ENCODE measurements around the gene SETD7. TPM values are rescaled to one million over a fixed set of nuclear protein-coding genes. Genes with fewer than 3 reads are reported as not detected.

Gene SETD7
- total and polyA plus RNA-seq, 2 donors (not counting 1 experiment from before 2014, with no cell fraction given): 37.5 to 80.8 TPM

DNA sequence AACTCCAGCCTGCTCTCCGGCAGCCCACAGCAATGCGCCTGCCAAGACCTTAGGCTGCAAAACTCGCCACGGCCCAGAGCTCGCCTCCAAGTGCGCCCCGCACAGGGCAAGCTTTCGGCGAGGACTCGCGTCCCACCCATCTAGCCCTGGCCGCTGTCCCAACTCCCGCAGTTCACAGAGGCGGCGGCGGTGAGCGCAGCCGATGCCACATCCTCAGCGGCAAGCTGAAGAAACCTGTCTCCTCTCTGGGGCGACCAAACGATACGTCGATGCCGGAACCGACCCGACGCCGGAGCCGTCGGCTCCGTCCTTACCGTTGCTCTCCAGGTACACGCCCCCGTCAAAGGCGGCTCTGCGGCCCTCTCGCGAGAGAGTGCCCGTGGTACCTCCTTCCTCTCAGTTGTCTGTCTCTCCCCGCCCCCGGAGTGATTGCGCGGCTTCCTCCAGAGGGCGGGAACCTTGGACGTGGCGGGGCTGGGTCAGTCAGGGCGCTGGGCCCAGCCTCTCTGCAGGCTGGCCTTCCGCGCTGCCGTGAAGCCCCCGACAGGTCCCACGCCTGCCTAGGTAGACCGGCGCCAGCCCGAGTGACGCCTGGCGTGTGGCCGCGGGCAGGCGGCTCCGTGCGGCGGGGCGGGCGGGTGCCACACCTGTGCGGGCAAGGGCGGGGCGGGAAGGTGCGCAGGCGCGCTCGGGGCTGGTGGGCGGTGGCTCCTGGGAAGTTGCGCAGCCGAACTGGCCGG is 102.5 kb downstream of the SETD7 start:
- peak overlapping the region; percentile 98 for H3K9ac ChIP-seq (ENCODE audit: insufficient read depth, low read length)
- no peaks in the 10 kb centered on the region for H4K20me1 ChIP-seq (ENCODE audit: control insufficient read depth, extremely low read depth, insufficient read depth, low read length)

GRCh38 chr4:139453041-139453370 is 103.0 kb downstream of the SETD7 start:
- Histone ChIP-seq H3K9me3 (ENCODE audit: control insufficient read depth, insufficient read depth, low read depth, low read length) (no peaks in the 10 kb centered on the region), H3K79me2 (ENCODE audit: control insufficient read depth, insufficient read depth, low read length) (peaks cover 34% of the 10 kb centered on the region), H3K9ac (ENCODE audit: insufficient read depth, low read length) (peak overlapping the region; percentile 98), H2AFZ (ENCODE audit: low read length) (peak overlapping the region; percentile 92), H3K4me2 (ENCODE audit: extremely low read depth, insufficient read depth, low read length) (peak overlapping the region; percentile 74), H3K4me3 (replicated peaks in 1 of 4; ENCODE audit: control extremely low read depth in 1 of 4, insufficient read depth in 1 of 4, low read depth in 3 of 4, low read length in 4 of 4) (peak overlapping the region; percentile 79 to 100 (median 94)), H4K20me1 (ENCODE audit: control insufficient read depth, extremely low read depth, insufficient read depth, low read length) (no peaks in the 10 kb centered on the region), H3K4me1 (ENCODE audit: control insufficient read depth, extremely low read depth, insufficient read depth, low read length) (peaks cover 10% of the 10 kb centered on the region), H3K36me3 (ENCODE audit: control insufficient read depth, insufficient read depth, low read length) (no peaks in the 10 kb centered on the region), H3K27me3 (ENCODE audit: control insufficient read depth, insufficient read depth, low read length) (no peaks in the 10 kb centered on the region), H3K27ac (ENCODE audit: insufficient read depth, low read length) (peak overlapping the region; percentile 91)
- DNase-seq (ENCODE audit: low read depth in 2 of 2): peak in 1 of 2 donors; percentile 75
- TF ChIP-seq EZH2 (IDR thresholded peaks at IDR 0.05; ENCODE audit: low read length, missing control alignments) (no peak), CTCF (conservative IDR thresholded peaks at IDR 0.05 in 1 of 2, IDR thresholded peaks at IDR 0.05 in 1 of 2; ENCODE audit: low read depth in 1 of 2, low read length in 2 of 2) (peak; percentile 19 to 25)

More for the DNA sequence above, 102.5 kb downstream of the SETD7 start:
- Histone ChIP-seq H2AFZ (ENCODE audit: low read length) (peak overlapping the region; percentile 92), H3K4me3 (replicated peaks in 1 of 4; ENCODE audit: control extremely low read depth in 1 of 4, insufficient read depth in 1 of 4, low read depth in 3 of 4, low read length in 4 of 4) (peak overlapping the region; percentile 79 to 100 (median 94)), H3K79me2 (ENCODE audit: control insufficient read depth, insufficient read depth, low read length) (peaks cover 38% of the 10 kb centered on the region), H3K9me3 (ENCODE audit: control insufficient read depth, insufficient read depth, low read depth, low read length) (no peaks in the 10 kb centered on the region), H3K27ac (ENCODE audit: insufficient read depth, low read length) (peak overlapping the region; percentile 91), H3K4me2 (ENCODE audit: extremely low read depth, insufficient read depth, low read length) (peak overlapping the region; percentile 74), H3K4me1 (ENCODE audit: control insufficient read depth, extremely low read depth, insufficient read depth, low read length) (peaks cover 10% of the 10 kb centered on the region), H3K27me3 (ENCODE audit: control insufficient read depth, insufficient read depth, low read length) (no peaks in the 10 kb centered on the region), H3K36me3 (ENCODE audit: control insufficient read depth, insufficient read depth, low read length) (no peaks in the 10 kb centered on the region)
- TF ChIP-seq CTCF (conservative IDR thresholded peaks at IDR 0.05 in 1 of 2, IDR thresholded peaks at IDR 0.05 in 1 of 2; ENCODE audit: low read depth in 1 of 2, low read length in 2 of 2): peak in 1 of 2 donors; percentile 1
- no peak for TF ChIP-seq EZH2 (IDR thresholded peaks at IDR 0.05; ENCODE audit: low read length, missing control alignments)
- DNase-seq (ENCODE audit: low read depth in 2 of 2): peak; percentile 97 to 98

DNA sequence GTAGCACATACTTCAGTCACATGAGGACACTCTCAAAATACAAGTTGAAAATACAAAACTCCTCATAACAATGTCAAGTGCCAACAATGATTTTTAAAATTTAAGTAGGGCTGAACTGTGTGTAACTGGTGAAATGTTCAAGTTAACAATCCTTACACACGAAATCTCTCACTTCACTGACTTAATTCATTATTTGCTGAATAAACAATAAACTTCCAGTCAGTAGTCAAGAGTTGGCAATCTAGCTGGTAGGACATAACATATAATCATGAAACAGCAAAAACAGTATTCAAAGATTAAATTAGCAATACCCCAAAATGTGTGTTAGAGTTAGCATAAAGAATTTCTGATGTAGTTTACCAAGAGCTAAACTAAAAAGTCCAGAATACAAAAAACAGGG is 104.0 kb downstream of the SETD7 start:
- Histone ChIP-seq H2AFZ (ENCODE audit: low read length) (no peak overlapping the region), H3K4me2 (ENCODE audit: extremely low read depth, insufficient read depth, low read length) (peak overlapping the region; percentile 74), H3K4me3 (replicated peaks in 1 of 4; ENCODE audit: control extremely low read depth in 1 of 4, insufficient read depth in 1 of 4, low read depth in 3 of 4, low read length in 4 of 4) (peak overlapping the region; percentile 79 to 100 (median 94)), H3K9me3 (ENCODE audit: control insufficient read depth, insufficient read depth, low read depth, low read length) (no peaks in the 10 kb centered on the region), H3K9ac (ENCODE audit: insufficient read depth, low read length) (no peak overlapping the region), H4K20me1 (ENCODE audit: control insufficient read depth, extremely low read depth, insufficient read depth, low read length) (no peaks in the 10 kb centered on the region), H3K4me1 (ENCODE audit: control insufficient read depth, extremely low read depth, insufficient read depth, low read length) (peaks cover 10% of the 10 kb centered on the region), H3K79me2 (ENCODE audit: control insufficient read depth, insufficient read depth, low read length) (peaks cover 29% of the 10 kb centered on the region), H3K36me3 (ENCODE audit: control insufficient read depth, insufficient read depth, low read length) (no peaks in the 10 kb centered on the region), H3K27me3 (ENCODE audit: control insufficient read depth, insufficient read depth, low read length) (no peaks in the 10 kb centered on the region), H3K27ac (ENCODE audit: insufficient read depth, low read length) (no peak overlapping the region)
- no peak for TF ChIP-seq CTCF (conservative IDR thresholded peaks at IDR 0.05 in 1 of 2, IDR thresholded peaks at IDR 0.05 in 1 of 2; ENCODE audit: low read depth in 1 of 2, low read length in 2 of 2)
- no peak for DNase-seq (ENCODE audit: low read depth in 2 of 2)

All from fibroblast of lung (primary cell).